ENCODE results near the gene PDZRN4. TPM values are rescaled to one million over a fixed set of nuclear protein-coding genes. Genes with fewer than 3 reads are reported as not detected.

PDZRN4 gene
- total RNA-seq, 4 donors from 2014 or later, result 22.8 to 197 (median 176) TPM

DNA sequence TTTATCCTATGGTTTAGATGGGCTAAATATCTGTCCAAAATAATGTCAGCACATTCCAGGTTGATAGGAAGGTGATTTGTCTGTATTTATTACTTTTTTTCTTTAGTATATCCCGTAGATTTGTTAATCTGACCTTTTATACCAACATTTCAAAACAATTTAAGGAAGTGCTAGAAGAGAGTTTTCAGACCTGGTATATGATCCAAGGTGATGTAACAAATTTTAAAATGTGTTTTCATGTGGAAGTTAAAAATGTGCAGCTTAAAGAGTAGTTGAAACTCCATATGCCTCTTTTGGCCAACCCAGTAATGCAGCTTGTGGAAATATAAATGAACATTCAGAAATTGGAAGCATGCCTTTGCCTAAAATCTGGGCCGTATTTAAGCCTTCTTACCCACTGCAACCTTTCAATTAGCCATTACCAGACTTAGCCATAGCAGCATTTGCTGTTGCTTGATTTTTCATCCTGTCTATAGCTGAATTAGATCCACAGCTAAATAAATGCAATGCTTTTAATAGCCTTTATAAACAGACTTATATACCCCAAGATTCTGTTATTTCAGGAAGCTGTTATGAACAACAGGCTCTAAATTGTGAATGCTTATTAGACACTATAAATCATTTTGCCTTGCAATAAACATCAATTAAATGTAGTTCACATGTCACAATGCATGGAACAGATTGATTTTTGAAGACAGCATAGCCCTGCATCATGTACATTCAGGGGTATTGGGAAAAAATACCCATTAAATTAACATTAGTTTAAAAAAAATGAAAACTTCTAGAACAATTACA lies 271.2 kb downstream of the PDZRN4 start:
- no peak for DNase-seq (ENCODE audit: low spot score in 2 of 2)
- Histone ChIP-seq H3K27me3 (no peaks in the 10 kb centered on the region), H3K36me3 (no peaks in the 10 kb centered on the region), H3K9me3 (no peaks in the 10 kb centered on the region), H3K27ac (no peak overlapping the region), H3K4me3 (no peak overlapping the region), H3K4me1 (peaks cover 0 to 7% (median 0%) of the 10 kb centered on the region in 4 donors)
- TF ChIP-seq POLR2A (IDR thresholded peaks at IDR 0.05), result no peak
- no peak for TF ChIP-seq EP300 (IDR thresholded peaks at IDR 0.05)
- TF ChIP-seq, protein P1, sequence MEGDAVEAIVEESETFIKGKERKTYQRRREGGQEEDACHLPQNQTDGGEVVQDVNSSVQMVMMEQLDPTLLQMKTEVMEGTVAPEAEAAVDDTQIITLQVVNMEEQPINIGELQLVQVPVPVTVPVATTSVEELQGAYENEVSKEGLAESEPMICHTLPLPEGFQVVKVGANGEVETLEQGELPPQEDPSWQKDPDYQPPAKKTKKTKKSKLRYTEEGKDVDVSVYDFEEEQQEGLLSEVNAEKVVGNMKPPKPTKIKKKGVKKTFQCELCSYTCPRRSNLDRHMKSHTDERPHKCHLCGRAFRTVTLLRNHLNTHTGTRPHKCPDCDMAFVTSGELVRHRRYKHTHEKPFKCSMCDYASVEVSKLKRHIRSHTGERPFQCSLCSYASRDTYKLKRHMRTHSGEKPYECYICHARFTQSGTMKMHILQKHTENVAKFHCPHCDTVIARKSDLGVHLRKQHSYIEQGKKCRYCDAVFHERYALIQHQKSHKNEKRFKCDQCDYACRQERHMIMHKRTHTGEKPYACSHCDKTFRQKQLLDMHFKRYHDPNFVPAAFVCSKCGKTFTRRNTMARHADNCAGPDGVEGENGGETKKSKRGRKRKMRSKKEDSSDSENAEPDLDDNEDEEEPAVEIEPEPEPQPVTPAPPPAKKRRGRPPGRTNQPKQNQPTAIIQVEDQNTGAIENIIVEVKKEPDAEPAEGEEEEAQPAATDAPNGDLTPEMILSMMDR (IDR thresholded peaks at IDR 0.05), result no peak
- whole genome bisulfite sequencing, 2 donors, result 69 to 73% methylated on average over 2 of the region's 2 CpGs

DNA sequence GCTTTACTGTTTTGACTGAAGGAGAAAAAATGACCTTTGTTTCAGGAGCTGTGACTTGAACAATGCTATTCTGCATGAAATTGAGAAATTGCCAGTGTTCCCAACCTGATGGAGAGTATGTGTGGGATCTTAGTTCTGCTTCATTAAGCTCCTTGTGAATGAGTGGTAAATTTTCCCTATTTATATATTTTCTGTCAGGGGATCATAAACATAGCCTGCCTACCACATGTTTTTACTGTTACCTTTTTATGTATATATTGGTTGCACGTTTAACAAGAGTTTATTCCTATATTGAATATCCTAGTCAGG lies 271.7 kb downstream of the PDZRN4 start:
- H3K4me1 ChIP-seq, result peaks cover 0 to 7% (median 0%) of the 10 kb centered on the region in 4 donors
- no peaks in the 10 kb centered on the region for H3K9me3 ChIP-seq
- no peaks in the 10 kb centered on the region for H3K27me3 ChIP-seq
- H3K4me3 ChIP-seq, result no peak overlapping the region
- DNase-seq (ENCODE audit: low spot score in 2 of 2), result no peak
- no peaks in the 10 kb centered on the region for H3K36me3 ChIP-seq
- no peak overlapping the region for H3K27ac ChIP-seq
- WGBS, 2 donors, result 84 to 86% methylated on average over 1 of the region's 1 CpG
- no peak for TF ChIP-seq POLR2A (IDR thresholded peaks at IDR 0.05)
- TF ChIP-seq, protein P1 (IDR thresholded peaks at IDR 0.05), result no peak
- no peak for TF ChIP-seq EP300 (IDR thresholded peaks at IDR 0.05)

DNA sequence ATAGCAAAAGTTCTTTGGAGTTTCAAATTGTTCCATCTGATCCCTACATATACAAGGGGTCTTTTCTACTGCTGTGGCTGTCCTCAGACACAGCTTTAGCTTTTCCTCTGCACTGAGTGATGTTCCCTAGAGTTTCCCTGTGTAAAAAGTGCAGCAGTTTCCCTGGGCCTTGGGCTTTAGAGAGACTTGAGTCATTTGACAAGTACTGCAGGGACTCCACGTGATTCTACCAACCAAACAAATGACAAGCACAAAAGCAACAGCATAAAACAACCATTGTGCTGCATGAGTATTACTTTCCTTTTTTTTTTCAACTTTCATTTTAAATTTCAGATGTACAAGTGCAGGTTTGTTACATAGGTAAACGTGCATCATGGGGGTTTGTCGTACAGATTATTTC lies 272.8 kb downstream of the PDZRN4 start:
- Histone ChIP-seq H3K9me3 (no peaks in the 10 kb centered on the region), H3K4me1 (peaks cover 0 to 7% (median 0%) of the 10 kb centered on the region in 4 donors), H3K27me3 (no peaks in the 10 kb centered on the region), H3K4me3 (no peak overlapping the region), H3K36me3 (no peaks in the 10 kb centered on the region), H3K27ac (no peak overlapping the region)
- WGBS, 2 donors, result 58 to 74% methylated on average over 3 of the region's 3 CpGs
- TF ChIP-seq, protein P1 (IDR thresholded peaks at IDR 0.05), result no peak
- TF ChIP-seq EP300 (IDR thresholded peaks at IDR 0.05) (no peak), POLR2A (IDR thresholded peaks at IDR 0.05) (no peak)
- no peak for DNase-seq (ENCODE audit: low spot score in 2 of 2)

DNA sequence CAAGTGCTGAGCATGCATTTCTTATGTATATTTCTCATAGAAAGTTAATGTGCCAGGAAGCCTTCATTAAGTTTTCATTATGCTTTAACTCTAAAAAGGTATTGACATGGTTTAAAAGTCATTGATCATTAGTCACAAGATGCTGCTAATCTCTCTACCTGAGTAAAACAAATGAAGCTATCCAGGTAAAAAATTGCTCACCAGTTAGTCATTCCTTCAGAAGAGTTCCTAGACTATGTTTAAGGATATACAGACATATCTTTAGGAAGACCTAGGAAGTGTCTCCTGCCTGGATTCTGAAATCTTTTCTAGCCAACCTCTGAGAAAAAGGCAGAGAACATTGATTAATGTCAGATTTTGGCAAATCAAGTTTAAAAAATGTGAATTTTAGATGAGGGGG lies 274.2 kb downstream of the PDZRN4 start:
- no peak overlapping the region for H3K4me3 ChIP-seq
- no peak for TF ChIP-seq EP300 (IDR thresholded peaks at IDR 0.05)
- TF ChIP-seq, protein P1 (IDR thresholded peaks at IDR 0.05), result no peak
- TF ChIP-seq POLR2A (IDR thresholded peaks at IDR 0.05), result no peak

DNA sequence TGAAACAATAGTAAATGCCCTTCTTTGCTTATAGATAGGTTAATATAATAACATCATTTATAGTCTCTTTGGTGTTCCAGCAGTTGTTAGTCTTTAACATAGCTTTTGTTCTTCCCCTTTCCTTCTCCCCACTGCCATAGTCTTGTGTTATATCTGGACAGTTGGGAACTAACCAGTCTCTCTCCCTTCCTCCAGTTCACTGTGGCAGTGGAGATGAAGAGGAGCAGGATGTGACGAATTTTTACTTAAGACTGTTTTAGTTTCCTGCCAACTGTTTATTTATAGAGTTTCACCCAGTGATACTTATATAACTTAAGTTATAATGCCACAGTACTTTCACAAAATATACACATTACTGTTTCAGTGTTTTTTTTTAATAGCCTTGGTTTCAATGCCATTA lies 277.4 kb downstream of the PDZRN4 start:
- no peak for DNase-seq (ENCODE audit: low spot score in 2 of 2)
- H3K27ac ChIP-seq, result no peak overlapping the region
- H3K36me3 ChIP-seq, result no peaks in the 10 kb centered on the region
- no peaks in the 10 kb centered on the region for H3K27me3 ChIP-seq
- no peak overlapping the region for H3K4me3 ChIP-seq
- 43 to 44% methylated on average over 1 of the region's 1 CpG for WGBS, 2 donors
- H3K4me1 ChIP-seq, result no peaks in the 10 kb centered on the region
- TF ChIP-seq, protein P1 (IDR thresholded peaks at IDR 0.05), result no peak
- no peak for TF ChIP-seq EP300 (IDR thresholded peaks at IDR 0.05)
- TF ChIP-seq POLR2A (IDR thresholded peaks at IDR 0.05), result no peak
- no peaks in the 10 kb centered on the region for H3K9me3 ChIP-seq

More for the DNA sequence above, 274.2 kb downstream of the PDZRN4 start:
- H3K27me3 ChIP-seq, result no peaks in the 10 kb centered on the region
- no peak overlapping the region for H3K27ac ChIP-seq
- peaks cover 0 to 7% (median 0%) of the 10 kb centered on the region in 4 donors for H3K4me1 ChIP-seq
- no peaks in the 10 kb centered on the region for H3K36me3 ChIP-seq
- H3K9me3 ChIP-seq, result no peaks in the 10 kb centered on the region
- no peak for DNase-seq (ENCODE audit: low spot score in 2 of 2)

Measured in tibial nerve (tissue), 4 donors.